Thoracic aorta (tissue), 2 donors: Measurements from ENCODE around the gene MIGA2. TPM values are rescaled to one million over a fixed set of nuclear protein-coding genes. Genes with fewer than 3 reads are reported as not detected.

Experiments
- ATAC-seq: fragments of 150-250 bp; one replicate; pipeline ENCODE4 v1.8.0; 2017; ENCODE audit warnings: low read depth; ENCODE audit not compliant: insufficient number of reproducible peaks, low FRiP score
- DNase-seq: peaks from one replicate; pipeline ENCODE4 v3.0.0-alpha.2; 2020; ENCODE audit warnings: low spot score
- H3K27ac ChIP-seq, 2 donors: fragments of 200-600 bp; sonication (generic); 1 replicate in 1 of 2; 2 replicates in 1 of 2; pipeline ENCODE4 v1.5.1; 2016; ENCODE audit warnings: mild to moderate bottlenecking in 2 of 2, moderate library complexity in 2 of 2
- H3K27me3 ChIP-seq: fragments of 200-600 bp; sonication (generic); replicated peaks from 2 replicates; pipeline ENCODE4 v1.6.0; 2016; ENCODE audit warnings: mild to moderate bottlenecking; ENCODE audit not compliant: insufficient read depth
- H3K36me3 ChIP-seq: fragments of 200-600 bp; sonication (generic); one replicate; pipeline ENCODE4 v1.5.1; 2016
- H3K4me1 ChIP-seq, 2 donors: fragments of 200-600 bp; sonication (generic); 1 replicate in 1 of 2; 2 replicates in 1 of 2; pipeline versions ENCODE4 v1.5.1 to v1.6.0; 2016; ENCODE audit warnings: low read depth in 2 of 2, mild to moderate bottlenecking in 1 of 2; ENCODE audit not compliant: control insufficient read depth in 1 of 2
- H3K4me3 ChIP-seq: fragments of 200-600 bp; sonication (generic); 2 replicates; pipeline ENCODE4 v1.5.1; 2016; ENCODE audit warnings: mild to moderate bottlenecking
- H3K9me3 ChIP-seq: fragments of 200-600 bp; sonication (generic); 2 replicates; pipeline ENCODE4 v1.5.1; 2016
- CTCF ChIP-seq: fragments of 200-600 bp; sonication (generic); IDR thresholded peaks from one replicate; pipeline ENCODE4 v1.5.1; 2019; ENCODE audit warnings: antibody characterized with exemption
- total RNA-seq, 2 donors: library from RNA; depleted of rRNA; stranded (reverse); fragments of >200 nt; gene quantifications; one replicate each; pipeline versions ENCODE4 v1.1.0 to v1.2.3, GENCODE V29; 2016

MIGA2 gene
- total RNA-seq, 2 donors from 2014 or later = 30.3 to 31.3 TPM

GRCh38 chr9:129097671-129098306, 61.4 kb downstream of the MIGA2 start:
- DNase-seq (no peak), ATAC-seq (no peak)
- no peak overlapping the region for H3K27ac ChIP-seq
- peaks cover 47% of the 10 kb centered on the region for H3K36me3 ChIP-seq
- H3K27me3 ChIP-seq = no peaks in the 10 kb centered on the region
- no peaks in the 10 kb centered on the region for H3K4me1 ChIP-seq
- TF ChIP-seq CTCF = no peak
- no peak overlapping the region for H3K4me3 ChIP-seq
- H3K9me3 ChIP-seq = no peaks in the 10 kb centered on the region

GRCh38 chr9:129098328-129098727, 61.9 kb downstream of the MIGA2 start:
- H3K27me3 ChIP-seq = no peaks in the 10 kb centered on the region
- H3K9me3 ChIP-seq = no peaks in the 10 kb centered on the region
- DNase-seq (no peak), ATAC-seq (no peak)
- H3K4me1 ChIP-seq = no peaks in the 10 kb centered on the region
- H3K4me3 ChIP-seq = no peak overlapping the region
- H3K27ac ChIP-seq = no peak overlapping the region
- peaks cover 47% of the 10 kb centered on the region for H3K36me3 ChIP-seq
- no peak for TF ChIP-seq CTCF

GRCh38 chr9:129100383-129101169, 64.2 kb downstream of the MIGA2 start:
- peaks cover 43% of the 10 kb centered on the region for H3K36me3 ChIP-seq
- no peak for TF ChIP-seq CTCF

GRCh38 chr9:129101279-129101678, 64.9 kb downstream of the MIGA2 start:
- no peaks in the 10 kb centered on the region for H3K4me1 ChIP-seq
- H3K36me3 ChIP-seq = peaks cover 40% of the 10 kb centered on the region
- no peak for DNase-seq
- no peaks in the 10 kb centered on the region for H3K27me3 ChIP-seq
- no peak overlapping the region for H3K4me3 ChIP-seq
- ATAC-seq = no peak
- H3K9me3 ChIP-seq = no peaks in the 10 kb centered on the region
- no peak overlapping the region for H3K27ac ChIP-seq
- no peak for TF ChIP-seq CTCF

More at GRCh38 chr9:129100383-129101169, 64.2 kb downstream of the MIGA2 start:
- H3K4me1 ChIP-seq = no peaks in the 10 kb centered on the region
- H3K27ac ChIP-seq = no peak overlapping the region
- no peaks in the 10 kb centered on the region for H3K27me3 ChIP-seq
- no peak for ATAC-seq
- no peak for DNase-seq
- H3K9me3 ChIP-seq = no peaks in the 10 kb centered on the region
- no peak overlapping the region for H3K4me3 ChIP-seq

- no peak for ATAC-seq
- no peak overlapping the region for H3K4me3 ChIP-seq
- no peak for TF ChIP-seq CTCF
- no peaks in the 10 kb centered on the region for H3K9me3 ChIP-seq
- no peaks in the 10 kb centered on the region for H3K27me3 ChIP-seq
- DNase-seq = no peak
- no peak overlapping the region for H3K27ac ChIP-seq
- H3K4me1 ChIP-seq = no peaks in the 10 kb centered on the region
- H3K36me3 ChIP-seq = peaks cover 38% of the 10 kb centered on the region
Observed at GRCh38 chr9:129102095-129102525, 65.7 kb downstream of the MIGA2 start.
